Testis (tissue), 2 donors: ENCODE results near the gene SERTM2.

Source experiments
- CTCF ChIP-seq, 3 experiments: fragments of 450-650 bp in 2 of 3; fragments of 200-600 bp in 1 of 3; sonication (generic) in 1 of 3; IDR thresholded peaks; one replicate each; pipeline ENCODE4 v1.5.1; 2016 to 2019; ENCODE audit warnings: antibody characterized with exemption in 3 of 3, mild to moderate bottlenecking in 2 of 3, moderate library complexity in 1 of 3
- POLR2A ChIP-seq: fragments of 450-650 bp; IDR thresholded peaks from one replicate; pipeline ENCODE4 v1.6.1; 2017; ENCODE audit warnings: antibody characterized with exemption, mild to moderate bottlenecking, moderate library complexity

DNA sequence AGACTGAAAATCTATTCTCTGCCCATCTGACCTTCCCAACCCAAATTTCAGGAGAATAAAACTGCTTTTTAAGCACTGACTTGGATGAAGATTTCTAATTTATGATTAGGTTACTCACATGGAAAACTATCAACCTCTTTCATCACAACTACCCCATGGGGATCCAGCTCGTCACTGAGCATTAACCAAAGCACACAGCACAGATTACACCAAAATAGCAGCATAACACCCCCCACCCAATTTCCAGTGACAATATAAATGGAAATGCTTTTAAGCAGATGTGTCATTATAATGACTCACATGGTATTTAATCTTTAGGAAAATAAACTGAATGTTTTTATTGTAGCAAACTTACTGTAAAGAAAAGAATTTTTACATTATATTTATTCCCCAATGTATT lies 9.7 kb downstream of the SERTM2 start:
- no peak for TF ChIP-seq CTCF (IDR thresholded peaks at IDR 0.05)
- TF ChIP-seq POLR2A: no peak
